B cell (primary cell): ENCODE measurements around the gene SHD.

ENCODE experiments used
- CTCF ChIP-seq: fragments of 200-600 bp; IDR thresholded peaks from one replicate; pipeline ENCODE4 v1.8.0; 2022; ENCODE audit warnings: antibody characterized with exemption, mild to moderate bottlenecking
- EZH2 ChIP-seq: IDR thresholded peaks from 2 replicates; pipeline ENCODE4 v1.6.1; 2012; ENCODE audit warnings: borderline replicate concordance, low read depth, mild to moderate bottlenecking, moderate library complexity, low read length; ENCODE audit not compliant: insufficient read depth, poor library complexity, severe bottlenecking

DNA sequence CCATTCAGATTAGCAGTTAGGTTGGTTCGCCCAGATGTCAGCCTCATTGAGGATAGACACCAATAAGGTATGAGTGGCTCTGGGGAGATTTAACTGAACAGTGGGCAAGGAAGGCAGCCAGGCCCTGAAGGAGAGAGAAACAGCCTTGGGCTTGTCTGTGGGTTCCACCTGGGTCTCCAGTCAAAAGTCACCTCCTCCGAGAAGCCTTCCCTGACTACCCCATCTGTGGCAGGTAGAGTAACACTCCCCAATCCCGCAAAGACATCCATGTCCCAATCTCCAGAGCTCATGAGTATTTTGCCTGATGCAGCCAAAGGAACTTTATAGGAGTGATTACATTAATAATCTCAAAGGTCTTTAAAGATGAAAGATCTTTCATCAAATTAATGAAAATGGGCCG is 40.2 kb upstream of the SHD start:
- TF ChIP-seq CTCF (no peak), EZH2 (no peak)
